Activated CD4-positive, alpha-beta T cell treated with anti-CD3 and anti-CD28 coated beads, Interleukin-2, amount 50 U/mL, for 1 hour (primary cell): ENCODE measurements around the gene ALDH3B2.
"Not testable (repeated sequence)": the region's sequence is repeated elsewhere in the genome, so short reads cannot be mapped to it uniquely, and the experiment has no call there.

Experiments used
- DNase-seq: peaks from one replicate; pipeline ENCODE4 v3.0.0-alpha.2; 2020

Gene ALDH3B2, protein sequence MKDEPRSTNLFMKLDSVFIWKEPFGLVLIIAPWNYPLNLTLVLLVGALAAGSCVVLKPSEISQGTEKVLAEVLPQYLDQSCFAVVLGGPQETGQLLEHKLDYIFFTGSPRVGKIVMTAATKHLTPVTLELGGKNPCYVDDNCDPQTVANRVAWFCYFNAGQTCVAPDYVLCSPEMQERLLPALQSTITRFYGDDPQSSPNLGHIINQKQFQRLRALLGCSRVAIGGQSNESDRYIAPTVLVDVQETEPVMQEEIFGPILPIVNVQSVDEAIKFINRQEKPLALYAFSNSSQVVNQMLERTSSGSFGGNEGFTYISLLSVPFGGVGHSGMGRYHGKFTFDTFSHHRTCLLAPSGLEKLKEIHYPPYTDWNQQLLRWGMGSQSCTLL

DNA sequence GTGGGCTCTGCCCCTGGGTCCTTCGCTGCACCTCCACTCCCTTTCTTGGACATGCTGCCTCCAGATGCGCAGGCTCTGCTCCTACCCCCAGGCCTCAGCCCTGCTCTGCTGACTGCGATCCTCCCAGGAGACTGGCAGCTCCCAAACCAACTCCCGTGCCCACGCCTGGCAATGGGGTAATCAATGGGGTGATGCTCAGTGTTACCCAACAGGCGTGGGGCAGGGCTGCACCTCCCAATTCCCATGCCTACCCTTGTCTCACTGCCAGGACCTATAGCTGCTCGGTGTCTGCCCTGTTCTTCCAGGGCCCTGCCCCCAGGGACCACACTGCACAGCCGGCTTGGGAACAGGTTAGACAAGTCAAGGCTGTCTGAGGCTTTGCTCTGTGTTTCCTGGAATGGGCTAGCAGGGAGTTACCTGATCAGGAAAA lies at the start of gene ALDH3B2:
Gene ALDH3B2, minus strand, starts transcription at position 182 of the 430 bp plus-strand sequence. CDS start 7,688 bp downstream, outside the sequence.
- DNase-seq, result no peak

GRCh38 chr11:67723036-67723435 lies 48.6 kb upstream of the ALDH3B2 start:
- DNase-seq, result not testable (repeated sequence)

DNA sequence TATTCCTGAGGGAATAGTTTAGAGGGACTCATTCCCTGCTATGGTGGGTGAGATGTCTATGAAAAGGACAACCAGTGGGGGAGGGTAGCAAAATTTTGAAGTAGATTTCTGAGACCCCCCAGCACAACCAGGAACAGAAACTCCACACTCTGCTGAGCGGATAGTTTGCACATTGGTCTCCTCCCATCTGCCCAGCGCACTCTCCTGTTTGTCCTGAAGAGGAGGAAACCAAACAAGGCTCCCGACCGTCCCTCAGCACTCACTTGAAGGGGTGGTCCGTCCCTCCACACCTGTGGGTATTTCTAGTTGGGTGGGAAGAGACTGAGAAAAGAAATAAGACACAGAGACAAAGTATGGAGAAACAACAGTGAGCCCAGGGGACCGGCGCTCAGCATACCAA lies 41.8 kb upstream of the ALDH3B2 start:
- not testable (repeated sequence) for DNase-seq

- not testable (repeated sequence) for DNase-seq
Observed at GRCh38 chr11:67715801-67716200, 41.4 kb upstream of the ALDH3B2 start.

DNA sequence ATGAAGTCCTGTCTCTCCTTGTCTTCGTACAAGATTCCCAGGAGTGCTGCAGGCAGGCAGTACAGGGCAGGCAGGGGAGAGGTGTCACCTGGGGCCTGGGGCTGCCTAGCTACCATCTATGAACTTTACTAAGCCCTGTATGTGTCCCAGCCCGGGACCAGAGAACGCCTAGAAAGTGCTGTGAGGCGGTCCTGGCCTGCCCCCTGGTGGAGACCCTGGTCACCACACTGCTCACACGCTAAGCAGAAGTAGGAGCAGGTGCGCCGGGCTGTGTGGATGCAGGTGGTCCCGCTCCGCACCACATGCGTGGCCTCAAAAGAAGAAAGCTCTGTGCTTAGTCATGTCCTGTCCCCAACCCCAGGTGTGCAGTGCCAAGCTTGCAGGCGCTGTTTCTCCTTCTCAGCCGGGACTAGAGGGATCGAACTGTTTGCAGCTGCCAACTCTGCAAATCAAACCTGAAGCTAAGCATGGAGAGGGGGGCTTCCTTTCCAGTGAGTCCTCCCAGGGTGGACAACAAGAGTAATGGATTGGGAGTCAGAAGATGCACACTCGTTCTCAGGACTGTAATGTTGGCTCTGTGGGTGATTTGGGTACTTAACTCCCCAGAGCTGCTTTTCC lies 39.6 kb upstream of the ALDH3B2 start:
- DNase-seq, result peak; percentile 59

DNA sequence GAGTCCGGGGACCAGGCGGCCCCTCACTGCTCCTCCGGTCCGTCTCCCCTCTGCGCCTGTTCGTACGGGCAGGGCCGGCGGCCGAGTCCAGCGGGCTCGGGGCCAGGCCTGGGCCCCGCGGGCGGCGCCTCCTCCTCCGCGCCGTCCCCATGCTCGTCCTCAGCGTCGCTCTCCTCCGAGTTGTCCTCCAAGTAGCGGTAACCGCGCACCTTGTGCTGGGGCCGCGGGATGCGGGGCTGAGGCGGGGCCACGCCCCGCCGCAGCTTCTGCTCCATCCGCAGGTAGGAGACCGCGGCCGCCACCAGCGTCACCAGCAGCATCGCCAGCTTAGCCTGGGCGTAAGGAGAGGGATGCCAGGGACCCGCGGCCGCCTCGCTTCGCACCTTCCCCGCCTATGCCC lies 37.3 kb upstream of the ALDH3B2 start:
- not testable (repeated sequence) for DNase-seq

DNA sequence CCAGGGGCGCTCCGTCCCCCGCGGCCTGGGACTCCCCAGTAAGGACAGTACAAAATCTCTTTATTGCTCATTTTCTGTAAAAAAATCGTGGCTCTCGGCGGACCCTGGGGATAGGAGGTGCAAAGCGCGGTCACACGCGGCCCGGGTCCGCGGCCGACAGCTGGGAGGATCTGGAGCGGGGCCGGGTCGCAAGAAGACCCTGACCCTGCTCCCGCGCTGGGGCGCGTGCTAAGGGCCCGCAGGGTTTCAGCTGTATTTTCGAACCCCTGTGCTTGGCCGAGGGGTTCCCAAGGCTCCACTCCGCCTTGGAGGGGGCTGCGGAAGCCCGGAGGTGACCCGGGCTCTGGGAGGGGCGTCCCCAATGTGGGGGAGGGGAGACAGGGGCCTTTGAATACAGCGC lies 36.8 kb upstream of the ALDH3B2 start:
- not testable (repeated sequence) for DNase-seq

GRCh38 chr11:67709806-67710205 lies 35.4 kb upstream of the ALDH3B2 start:
- not testable (repeated sequence) for DNase-seq

GRCh38 chr11:67705264-67705663 lies 30.8 kb upstream of the ALDH3B2 start:
- DNase-seq, result no peak

DNA sequence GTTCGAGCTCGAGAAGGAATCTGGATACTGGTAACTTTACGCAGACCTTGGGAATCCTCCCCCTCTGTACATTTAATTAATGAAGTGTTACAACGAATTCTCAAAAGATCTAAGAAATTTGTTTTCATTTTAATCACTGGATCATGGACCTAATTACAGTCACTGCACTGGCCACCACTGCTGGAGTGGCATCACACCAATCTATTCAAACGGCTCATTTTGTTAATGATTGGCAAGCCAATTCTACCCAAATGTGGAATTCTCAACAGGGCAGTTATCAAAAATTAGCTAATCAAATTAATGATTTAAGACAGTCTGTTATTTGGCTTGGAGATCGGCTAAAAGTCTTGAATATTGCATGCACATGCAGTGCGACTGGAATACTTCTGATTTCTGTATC lies 30.1 kb upstream of the ALDH3B2 start:
- no peak for DNase-seq

DNA sequence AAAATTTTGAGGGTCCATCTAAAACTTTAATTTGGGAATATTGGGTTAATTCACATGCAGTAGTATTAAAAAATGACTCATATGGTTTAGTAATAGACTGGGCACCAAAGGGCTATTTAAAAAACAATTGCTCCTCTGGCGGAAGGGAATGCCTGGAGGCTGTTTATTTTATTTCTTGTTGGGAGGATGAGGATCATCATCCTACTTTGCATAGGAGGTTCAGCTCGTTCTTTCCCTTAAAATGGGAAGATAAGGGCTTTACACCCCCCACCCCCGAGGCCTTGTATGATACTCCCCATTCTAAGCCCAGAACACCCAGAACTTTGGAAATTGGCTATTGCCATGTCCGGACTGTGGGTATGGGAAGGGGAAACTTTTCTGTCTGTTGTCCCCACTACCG lies 29.3 kb upstream of the ALDH3B2 start:
- DNase-seq, result not testable (repeated sequence)

GRCh38 chr11:67700548-67701262 lies 26.3 kb upstream of the ALDH3B2 start:
- DNase-seq, result no peak

DNA sequence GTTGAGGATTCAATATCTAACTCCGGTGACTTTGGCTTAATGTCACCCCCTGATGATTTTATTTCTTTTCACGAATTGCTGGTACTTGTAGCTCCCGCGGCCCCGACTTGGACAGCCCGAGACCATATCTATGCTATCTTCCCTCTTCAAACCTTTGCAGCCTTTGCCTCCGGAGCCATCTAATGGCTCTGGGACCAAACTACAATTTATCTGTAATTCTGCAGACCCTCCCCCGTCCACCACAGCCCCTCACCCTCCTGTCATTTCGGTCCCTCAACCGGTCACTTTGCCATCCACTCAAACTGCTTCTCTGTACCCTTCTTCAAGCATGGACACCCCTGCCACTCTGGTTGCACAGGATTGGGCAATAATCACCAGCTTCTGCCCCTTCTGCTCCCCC lies 25.7 kb upstream of the ALDH3B2 start:
- DNase-seq, result no peak

DNA sequence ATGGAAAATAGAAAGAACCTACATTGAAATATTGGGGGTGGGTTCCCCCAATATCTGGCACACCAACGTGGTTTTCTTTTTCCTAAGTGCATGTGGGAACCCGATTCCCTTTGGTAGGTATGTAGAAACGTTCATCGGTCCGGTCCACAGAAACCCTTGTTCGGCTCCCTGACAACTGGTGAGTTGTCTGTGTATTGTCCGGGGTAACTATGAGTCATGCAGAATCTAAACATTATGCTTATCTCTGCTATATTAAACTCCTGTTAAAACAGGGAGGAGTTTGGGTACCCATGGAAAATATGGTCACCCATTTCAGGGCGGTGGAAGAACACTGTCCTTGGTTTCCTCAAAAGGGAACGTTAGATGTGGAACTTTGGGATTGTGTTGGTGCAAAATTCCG lies 25.1 kb upstream of the ALDH3B2 start:
- DNase-seq, result no peak

DNA sequence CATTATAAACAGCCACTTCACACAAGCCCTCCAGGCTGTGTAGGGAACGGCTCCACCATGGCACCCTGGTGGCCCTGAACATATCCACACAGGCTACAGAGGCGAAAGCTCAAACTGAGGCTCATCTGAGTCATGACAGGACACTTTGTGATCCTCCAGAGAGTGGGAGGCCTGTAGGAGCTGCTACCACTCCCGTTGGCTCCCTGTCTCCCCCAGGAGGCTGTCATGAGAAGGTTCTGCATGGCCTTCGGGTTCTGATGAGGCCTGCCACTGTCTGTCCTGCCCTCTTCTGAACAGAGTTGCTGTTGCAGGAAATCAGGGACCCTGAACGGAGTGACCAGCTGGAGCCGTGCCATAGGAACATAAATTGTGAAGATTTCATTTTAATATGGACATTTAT lies 23.8 kb upstream of the ALDH3B2 start:
- no peak for DNase-seq

- DNase-seq, result no peak
Observed at GRCh38 chr11:67697846-67698245, 23.4 kb upstream of the ALDH3B2 start.

- DNase-seq, result no peak
Observed at GRCh38 chr11:67696998-67697397, 22.6 kb upstream of the ALDH3B2 start.

GRCh38 chr11:67695606-67696005 lies 21.2 kb upstream of the ALDH3B2 start:
- no peak for DNase-seq

DNA sequence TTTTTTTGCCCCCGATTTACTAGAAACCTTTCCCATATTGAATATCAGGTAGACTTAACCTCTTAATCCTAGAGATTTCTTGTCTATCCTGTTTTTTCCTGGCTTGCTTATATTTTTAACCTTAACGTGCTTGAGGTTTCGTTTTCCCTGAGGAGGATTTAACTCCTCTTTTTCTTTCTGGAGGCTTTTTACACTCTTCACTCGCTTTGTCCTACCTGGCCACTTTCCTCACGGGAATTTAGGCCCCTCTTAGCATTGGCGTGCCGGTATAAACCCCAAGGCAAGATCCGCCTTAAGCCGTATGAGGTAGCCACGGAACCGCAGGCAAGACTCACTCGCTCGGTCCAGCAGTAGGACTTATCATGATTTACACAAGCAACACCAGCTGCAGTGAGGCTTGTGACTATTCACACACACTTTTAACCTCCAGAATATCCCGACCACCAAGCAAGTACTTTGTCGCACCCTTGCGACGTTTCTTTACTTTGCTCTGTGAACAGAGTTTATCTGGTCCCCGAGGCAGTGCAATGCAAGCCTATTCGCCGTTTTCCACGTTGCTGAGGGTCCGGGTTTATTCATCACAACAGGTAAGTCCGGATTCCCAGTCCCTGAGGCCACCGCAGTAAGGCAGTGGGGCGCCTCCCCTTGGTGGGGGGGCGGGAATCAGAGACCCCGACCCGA lies 20.6 kb upstream of the ALDH3B2 start:
- no peak for DNase-seq

GRCh38 chr11:67691149-67691548 lies 16.7 kb upstream of the ALDH3B2 start:
- no peak for DNase-seq

DNA sequence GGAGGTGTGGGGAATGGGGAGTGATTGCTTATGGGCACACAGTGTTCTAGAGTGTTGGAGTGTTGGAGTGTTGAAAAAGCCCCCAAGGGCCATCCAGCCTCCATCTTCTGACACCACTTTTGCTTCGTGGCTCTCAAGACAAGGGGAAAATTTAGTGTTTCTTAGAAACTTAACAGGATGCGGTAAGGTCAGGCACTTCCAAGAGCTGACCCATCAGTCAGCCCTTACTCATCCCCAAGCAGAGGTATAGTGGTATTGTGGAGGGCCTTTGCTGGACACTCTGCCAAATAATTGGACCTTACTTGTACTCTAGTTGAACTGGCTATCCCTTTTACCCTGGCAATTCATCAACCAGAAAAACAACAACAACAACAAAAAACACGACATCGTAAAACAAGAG lies 14.8 kb upstream of the ALDH3B2 start:
- DNase-seq, result no peak

DNA sequence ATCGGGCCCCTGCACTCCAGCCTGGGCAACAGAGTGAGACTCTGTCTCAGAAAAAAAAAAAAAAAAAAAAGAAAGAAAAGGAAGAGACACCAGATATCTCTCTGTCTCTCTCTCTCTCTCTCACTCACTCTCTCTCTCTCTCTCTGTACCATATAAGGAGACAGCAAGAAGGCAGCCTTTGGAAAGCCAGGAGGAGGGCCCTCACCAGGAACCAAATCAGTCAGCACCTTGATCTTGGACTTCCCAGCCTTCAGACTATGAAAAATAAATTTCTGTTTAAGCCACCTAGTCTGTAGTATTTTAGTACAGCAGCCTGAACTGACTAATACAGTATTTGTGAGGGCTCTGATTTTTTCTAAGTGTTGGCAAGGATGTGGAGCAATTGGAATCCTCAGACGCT lies 13.6 kb upstream of the ALDH3B2 start:
- DNase-seq, result no peak

DNA sequence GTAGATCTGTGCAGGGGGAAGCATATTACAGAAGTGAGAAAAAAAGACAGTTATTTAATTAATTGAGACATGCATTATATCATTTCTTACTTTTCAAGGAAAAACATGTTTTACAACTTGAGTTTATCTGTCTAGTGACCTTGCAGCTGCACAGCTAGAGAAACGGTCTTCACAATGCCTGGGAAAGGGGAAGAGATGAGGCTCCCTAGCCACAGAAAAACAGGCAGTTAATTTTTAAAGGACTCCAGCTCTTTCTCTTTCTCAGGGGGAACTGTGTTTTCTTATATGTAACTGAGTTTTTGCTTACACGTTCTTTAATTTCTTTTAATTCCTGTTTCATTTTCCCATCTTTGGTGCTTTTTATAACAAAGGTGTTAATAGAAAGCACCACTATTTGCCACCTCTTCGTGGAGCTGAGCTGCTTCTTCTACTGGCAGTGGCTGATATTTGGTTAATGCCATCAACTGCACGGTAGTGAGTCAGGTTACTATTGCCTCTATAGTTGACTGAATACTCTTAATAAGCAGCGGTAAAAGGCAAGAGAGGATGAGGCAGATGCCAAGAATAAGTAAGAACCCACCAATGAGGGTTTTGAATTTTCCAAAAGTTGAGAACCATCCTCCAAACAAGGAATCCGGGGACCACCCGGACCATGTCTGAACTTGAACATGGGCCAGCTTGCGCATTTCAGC lies 11.4 kb upstream of the ALDH3B2 start:
- not testable (repeated sequence) for DNase-seq
